SKM-1 treated with dmso at 0.1 percent for 144 hours (cell line): ENCODE results near the gene UGT1A4.
"Not testable (repeated sequence)": the region's sequence is repeated elsewhere in the genome, so short reads cannot be mapped to it uniquely, and the experiment has no call there.

ENCODE experiments used
- DNase-seq: peaks from one replicate; lab custom pipeline; 2025; ENCODE audit not compliant: unreplicated experiment; lab: John Stamatoyannopoulos, UW

The UGT1A4 gene

DNA sequence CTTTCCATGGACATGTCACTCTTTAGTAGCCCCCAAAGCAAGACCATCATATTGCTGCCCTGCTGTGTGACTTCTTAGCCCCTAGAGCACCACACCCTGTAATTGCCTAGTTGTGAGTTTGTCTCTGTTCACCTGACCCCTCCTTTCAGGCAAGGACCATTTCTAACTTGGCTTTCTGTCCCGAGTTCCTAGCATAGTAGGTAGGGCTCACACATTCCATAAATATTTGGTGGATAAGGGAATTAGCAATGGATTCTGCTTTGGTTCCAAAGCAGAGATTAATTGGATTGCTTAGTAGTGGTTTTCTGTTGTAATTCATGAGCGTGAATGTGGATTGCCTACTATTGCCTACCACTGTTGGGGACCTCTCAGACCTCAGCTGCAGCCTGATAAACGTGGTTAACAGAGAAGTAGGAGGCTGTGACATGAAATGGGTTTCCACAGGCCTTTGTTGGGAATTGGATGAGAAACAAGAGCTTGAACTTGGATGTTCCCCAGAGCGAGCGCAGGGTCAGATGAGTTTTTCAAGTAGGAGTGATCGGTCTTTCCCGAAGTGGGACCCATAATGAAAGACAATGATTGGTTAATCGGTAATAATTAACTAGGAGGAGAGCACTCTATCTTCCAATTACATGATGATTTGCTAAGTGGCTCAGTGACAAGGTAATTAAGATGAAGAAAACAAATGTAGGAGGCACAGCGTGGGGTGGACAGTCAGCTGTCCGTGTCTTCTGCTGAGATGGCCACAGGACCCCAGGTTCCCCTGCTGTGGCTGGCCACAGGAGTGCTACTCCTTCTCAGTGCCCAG is 28.1 kb downstream of the UGT1A4 start:
- DNase-seq, result no peak

DNA sequence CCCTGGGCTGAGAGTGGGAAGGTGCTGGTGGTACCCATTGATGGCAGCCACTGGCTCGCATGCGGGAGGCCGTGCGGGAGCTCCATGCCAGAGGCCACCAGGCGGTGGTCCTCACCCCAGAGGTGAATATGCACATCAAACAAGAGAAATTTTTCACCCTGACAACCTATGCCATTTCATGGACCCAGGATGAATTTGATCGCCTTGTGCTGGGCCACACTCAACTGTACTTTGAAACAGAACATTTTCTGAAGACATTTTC is 28.7 kb downstream of the UGT1A4 start:
- DNase-seq, result no peak

DNA sequence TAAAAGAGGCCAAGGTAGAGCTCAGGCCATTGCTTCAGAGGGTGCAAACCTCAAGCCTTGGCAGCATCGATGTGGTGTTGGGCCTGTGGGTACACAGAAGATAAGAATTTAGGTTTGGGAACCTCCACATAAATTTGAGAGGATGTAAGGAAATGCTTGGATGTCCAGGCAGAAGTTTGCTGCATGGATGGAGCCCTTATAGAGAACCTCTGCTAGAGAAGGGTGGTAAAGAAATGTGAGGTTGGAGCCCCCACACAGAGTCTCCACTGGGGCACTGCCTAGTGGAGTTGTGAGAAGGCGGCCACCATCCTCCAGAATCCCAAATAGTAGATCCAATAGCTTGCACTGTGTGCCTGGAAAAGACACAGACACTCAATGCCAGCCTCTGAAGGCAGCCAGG is 32.2 kb downstream of the UGT1A4 start:
- not testable (repeated sequence) for DNase-seq

DNA sequence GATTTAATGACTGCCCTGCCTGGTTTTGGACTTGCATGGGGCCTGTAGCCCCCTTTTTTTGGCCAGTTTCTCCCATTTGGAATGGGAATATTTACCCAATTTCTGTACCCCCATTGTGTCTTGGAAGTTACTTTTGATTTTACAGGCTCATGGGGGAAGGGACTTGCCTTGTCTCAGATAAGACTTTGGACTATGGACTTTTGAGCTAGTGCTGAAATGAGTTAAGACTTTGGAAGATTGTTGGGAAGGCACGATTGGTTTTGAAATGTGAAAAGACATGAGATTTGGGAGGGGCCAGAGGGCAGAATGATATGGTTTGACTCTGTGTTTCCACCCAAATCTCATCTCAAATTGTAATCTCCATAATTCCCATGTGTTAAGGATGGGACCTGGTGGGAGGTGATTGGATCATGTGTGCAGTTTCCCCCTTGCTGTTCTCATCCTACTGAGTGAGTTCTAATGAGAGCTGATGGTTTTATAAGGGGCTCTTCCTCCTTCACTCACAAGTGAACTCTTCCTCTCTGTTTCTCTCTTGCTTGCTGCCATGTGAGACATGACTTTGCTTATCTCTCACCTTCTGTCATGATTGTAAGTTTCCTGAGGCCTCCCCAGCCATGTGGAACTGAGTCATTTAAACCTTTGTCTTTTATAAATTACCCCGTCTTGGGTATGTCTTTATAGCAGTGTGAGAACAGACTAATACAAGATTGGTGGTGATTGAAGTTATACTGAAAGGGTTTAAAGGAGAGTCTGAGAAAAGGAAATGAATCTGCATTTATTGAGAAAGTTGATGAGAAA is 32.9 kb downstream of the UGT1A4 start:
- not testable (repeated sequence) for DNase-seq

DNA sequence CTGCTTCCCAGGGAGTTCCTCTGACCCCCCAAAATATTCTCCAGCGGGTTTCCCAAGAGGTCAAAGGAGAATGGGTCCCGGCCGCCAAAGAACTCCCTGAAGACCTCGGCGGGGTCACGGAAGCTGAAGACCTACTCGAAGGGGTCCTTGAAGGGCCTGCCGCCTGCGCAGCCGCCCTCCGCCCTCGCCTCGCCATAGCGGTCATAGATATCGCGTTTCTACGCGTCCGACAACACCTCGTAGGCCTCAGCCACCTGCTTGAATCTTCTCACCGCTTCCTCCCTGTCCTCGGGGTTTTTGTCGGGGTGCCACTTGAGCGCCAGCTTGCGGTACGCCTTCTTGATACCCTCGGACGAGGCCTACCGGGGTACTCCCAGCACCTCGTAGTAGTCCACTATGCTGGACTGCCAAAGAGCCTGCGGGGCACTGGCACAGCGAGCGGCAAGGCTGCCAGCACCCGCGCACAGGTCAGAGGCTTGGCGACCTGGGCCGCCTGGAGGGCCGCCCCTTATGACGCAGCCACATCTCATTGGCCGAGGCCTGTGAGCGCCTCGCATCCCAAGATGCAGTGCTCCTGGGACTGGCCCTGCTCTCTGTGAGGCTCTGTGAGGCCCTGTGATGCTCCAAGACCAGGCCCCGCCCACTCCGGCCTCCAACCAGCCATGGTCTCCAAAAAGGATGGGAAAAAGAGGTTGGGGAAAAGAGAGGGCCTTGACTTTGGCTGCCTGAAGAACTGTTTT is 36.5 kb downstream of the UGT1A4 start:
- no peak for DNase-seq

DNA sequence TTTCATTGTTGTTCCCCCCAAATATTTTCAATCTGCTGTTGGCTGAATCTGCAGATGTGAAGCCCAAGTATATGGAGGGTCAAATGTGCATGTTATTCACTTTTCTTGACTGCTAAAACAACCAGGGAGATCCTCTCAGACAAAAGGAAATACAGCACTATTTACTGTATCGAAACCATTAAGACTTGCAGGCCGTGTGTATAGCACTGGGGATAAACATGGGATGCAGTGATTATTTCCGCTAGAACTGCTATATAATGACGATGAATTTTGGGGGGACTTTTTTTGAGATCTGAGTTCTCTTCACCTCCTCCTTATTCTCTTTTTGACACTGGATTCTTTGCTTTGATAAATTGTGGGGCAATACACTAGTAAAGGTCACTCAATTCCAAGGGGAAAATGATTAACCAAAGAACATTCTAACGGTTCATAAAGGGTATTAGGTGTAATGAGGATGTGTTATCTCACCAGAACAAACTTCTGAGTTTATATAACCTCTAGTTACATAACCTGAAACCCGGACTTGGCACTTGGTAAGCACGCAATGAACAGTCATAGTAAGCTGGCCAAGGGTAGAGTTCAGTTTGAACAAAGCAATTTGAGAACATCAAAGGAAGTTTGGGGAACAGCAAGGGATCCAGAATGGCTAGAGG is 38.0 kb downstream of the UGT1A4 start:
- DNase-seq, result no peak

DNA sequence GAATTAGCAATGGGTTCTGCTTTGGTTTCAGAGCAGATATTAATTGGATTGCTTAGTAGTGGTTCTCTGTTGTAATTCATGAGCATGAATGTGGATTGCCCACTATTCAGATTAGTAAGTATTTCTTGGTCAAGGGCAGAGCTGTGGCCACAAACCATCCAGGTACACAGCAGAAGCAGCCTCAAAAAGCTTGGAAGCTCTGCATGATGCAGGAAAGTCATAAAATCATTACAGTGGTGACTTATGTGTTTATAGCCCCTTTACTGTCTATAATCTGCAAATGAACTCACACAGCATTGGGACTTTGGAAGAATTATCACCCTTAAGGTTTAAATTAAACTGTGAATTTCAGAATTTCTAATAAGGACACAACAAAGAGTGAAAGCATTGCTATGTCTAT is 39.6 kb downstream of the UGT1A4 start:
- no peak for DNase-seq

DNA sequence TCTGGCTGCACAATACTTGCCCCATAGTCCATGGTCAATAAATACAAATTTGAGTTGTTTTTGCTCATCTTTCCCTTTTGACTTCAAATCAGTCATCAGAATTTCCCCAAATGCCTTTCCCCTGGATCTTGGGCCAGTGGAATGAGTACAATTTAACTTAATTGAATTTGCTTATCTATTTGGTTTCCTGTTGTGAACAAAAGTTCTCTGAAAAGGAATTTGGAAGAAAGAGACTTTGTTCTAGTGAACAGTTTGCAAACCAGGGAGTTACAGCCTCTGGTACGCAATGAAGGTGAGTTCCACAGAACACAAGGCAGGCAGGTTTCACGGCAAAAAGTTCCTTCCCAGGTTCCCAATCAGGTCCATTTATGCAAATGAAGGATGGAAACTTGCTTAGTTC is 40.3 kb downstream of the UGT1A4 start:
- DNase-seq, result no peak

DNA sequence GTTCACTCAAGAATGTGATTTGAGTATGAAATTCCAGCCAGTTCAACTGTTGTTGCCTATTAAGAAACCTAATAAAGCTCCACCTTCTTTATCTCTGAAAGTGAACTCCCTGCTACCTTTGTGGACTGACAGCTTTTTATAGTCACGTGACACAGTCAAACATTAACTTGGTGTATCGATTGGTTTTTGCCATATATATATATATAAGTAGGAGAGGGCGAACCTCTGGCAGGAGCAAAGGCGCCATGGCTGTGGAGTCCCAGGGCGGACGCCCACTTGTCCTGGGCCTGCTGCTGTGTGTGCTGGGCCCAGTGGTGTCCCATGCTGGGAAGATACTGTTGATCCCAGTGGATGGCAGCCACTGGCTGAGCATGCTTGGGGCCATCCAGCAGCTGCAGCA is 41.5 kb downstream of the UGT1A4 start, which contains the start of gene UGT1A1:
Gene UGT1A1 (plus strand): TSS at position 228 of the 400 bp plus-strand sequence. CDS start 18 bp downstream, at position 246.
- no peak for DNase-seq

DNA sequence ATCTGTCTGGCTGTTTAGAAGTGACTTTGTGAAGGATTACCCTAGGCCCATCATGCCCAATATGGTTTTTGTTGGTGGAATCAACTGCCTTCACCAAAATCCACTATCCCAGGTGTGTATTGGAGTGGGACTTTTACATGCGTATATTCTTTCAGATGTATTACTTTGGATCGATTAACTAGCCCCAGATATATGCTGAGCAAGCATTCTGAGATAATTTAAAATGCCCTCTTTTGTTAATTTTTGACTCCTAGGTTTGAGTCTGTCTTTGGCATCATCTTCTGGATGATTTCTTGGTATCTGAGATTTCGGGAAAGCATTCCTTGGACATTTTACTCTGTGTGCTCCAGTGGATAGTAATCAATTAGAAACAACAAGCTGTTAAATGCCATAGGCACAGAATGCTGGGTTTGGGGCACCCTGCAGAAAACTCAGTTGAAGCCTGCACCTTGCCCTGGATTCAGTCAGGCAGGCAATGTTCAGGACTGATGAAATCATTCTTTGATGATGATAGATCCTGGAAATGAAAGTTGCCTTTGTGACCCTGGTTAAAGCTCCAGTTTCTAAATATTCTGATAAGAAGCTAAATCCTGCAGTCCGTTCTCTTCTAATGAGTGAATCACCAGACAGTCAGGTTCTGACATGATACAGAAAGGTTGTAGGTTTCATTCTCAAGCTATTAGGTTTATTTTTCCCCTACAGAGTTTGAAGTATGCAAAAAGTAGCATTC is 42.7 kb downstream of the UGT1A4 start:
- DNase-seq, result no peak

DNA sequence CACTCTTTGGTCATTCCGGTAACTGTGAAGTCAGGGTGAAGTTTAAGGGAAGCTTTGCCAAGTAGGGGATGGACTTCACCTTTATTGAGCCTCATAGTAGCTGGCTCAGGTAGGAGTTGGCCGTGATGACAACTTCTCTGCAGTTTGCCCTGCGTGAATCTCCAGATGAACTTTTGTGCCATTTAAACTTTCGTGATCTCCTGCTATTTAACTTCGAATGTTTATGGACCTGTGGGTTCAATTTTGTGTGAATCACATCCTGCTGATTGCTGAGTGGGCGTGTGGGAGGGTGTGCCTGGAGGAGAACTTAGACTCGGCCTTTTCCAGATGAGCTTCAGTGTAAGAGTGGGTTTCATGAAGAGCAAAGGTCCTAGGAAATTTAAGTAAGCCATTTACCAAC is 45.7 kb downstream of the UGT1A4 start:
- DNase-seq, result no peak

DNA sequence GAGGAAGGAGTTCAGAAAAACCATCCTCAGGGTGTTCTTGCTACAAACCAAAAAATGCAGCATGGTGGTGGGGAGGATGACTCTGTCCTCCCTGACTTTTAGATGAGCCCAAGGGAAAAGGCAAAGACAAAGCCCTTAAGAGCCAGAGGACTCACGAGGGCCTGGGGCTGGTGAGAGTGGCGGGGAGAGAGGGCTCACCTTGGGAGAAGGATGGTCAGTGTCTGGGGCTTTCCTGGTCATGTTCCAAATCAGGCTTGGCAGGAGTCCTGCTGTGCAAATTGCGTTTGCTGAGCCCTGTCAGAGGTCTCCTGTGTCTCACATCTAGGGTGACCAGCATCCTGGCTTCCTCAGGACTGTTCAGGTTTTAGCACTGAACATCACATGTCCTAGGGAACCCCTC is 46.2 kb downstream of the UGT1A4 start:
- no peak for DNase-seq

DNA sequence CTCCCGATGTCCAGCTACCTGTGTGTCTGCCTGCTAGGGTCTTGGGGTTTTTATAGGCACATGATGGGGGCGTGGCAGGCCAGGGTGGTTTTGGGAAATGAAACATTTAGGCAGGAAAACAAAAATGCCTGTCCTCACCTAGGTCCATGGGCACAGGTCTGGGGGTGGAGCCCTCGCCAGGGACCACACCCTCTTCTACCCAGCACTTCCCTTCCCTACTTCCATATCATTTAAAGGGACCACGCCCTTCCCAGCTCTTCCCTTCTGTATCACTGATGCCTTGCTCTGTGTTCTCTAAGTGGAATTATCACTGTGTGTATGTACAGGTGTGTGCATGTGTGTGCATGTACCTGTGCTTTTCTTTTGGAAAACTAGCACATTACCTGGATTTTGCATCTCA is 47.9 kb downstream of the UGT1A4 start:
- DNase-seq, result no peak

DNA sequence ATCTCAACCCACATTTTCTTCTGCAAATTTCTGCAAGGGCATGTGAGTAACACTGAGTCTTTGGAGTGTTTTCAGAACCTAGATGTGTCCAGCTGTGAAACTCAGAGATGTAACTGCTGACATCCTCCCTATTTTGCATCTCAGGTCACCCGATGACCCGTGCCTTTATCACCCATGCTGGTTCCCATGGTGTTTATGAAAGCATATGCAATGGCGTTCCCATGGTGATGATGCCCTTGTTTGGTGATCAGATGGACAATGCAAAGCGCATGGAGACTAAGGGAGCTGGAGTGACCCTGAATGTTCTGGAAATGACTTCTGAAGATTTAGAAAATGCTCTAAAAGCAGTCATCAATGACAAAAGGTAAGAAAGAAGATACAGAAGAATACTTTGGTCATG is 49.5 kb downstream of the UGT1A4 start:
- DNase-seq, result no peak

DNA sequence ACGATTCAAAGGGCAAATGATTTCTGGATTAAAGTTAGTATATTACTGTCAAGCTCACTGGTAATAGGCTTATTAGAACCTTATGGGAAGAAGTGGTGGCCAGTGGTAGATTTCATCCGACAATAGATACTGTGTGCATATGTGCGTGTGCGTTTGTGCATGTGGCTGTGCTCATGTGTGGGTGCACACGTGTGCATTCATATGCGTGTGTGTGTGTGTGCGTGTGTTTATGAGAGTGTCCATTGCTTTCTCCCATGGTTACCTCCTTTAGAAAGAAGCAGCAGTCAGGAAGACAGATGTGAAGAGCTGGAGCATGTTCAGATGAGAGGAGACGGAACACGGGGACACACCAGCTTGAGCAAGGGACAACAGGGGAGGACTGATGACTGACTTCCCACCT is 50.7 kb downstream of the UGT1A4 start:
- DNase-seq, result no peak

DNA sequence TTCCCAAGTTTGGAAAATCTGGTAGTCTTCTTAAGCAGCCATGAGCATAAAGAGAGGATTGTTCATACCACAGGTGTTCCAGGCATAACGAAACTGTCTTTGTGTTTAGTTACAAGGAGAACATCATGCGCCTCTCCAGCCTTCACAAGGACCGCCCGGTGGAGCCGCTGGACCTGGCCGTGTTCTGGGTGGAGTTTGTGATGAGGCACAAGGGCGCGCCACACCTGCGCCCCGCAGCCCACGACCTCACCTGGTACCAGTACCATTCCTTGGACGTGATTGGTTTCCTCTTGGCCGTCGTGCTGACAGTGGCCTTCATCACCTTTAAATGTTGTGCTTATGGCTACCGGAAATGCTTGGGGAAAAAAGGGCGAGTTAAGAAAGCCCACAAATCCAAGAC is 53.6 kb downstream of the UGT1A4 start:
- DNase-seq, result no peak

DNA sequence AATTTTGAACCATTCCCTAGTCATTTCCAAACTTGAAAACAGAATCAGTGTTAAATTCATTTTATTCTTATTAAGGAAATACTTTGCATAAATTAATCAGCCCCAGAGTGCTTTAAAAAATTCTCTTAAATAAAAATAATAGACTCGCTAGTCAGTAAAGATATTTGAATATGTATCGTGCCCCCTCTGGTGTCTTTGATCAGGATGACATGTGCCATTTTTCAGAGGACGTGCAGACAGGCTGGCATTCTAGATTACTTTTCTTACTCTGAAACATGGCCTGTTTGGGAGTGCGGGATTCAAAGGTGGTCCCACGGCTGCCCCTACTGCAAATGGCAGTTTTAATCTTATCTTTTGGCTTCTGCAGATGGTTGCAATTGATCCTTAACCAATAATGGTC is 54.0 kb downstream of the UGT1A4 start:
- DNase-seq, result no peak

DNA sequence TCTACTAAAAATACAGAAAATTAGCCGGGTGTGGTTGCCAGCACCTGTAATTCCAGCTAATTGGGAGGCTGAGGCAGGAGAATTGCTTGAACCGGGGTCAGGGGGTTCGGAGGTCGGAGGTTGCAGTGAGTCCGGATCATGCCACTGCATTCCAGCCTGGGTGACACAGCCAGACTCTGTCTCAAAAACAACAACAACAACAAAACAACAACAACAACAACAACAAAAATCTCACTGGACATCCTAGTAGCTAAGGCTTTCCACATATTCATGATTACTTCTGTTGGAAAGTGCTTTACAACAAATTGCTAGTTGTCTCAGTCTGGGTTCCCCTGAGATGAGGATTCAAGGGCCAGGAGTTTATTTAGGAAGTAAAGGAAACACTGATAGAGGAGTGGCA is 55.3 kb downstream of the UGT1A4 start:
- no peak for DNase-seq

DNA sequence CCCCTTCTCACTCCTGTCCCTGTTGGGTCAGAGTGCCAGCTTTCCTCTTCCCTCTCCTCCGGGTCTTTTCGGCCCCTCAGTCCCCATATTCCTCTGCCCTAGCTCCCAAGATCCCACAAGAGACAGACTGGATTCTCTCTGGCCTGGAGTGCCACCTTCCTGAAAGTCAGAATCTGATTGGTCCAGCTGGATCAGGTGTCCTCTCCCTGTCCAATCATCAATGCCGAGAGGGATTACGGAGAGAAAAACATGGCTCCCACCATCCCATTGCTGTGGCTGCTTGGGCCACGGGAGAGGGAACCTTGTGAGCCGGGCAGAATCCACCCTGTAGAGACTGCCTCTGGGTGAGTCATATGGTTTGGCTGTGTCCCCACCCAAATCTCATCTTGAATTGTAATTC is 56.9 kb downstream of the UGT1A4 start:
- DNase-seq, result no peak

DNA sequence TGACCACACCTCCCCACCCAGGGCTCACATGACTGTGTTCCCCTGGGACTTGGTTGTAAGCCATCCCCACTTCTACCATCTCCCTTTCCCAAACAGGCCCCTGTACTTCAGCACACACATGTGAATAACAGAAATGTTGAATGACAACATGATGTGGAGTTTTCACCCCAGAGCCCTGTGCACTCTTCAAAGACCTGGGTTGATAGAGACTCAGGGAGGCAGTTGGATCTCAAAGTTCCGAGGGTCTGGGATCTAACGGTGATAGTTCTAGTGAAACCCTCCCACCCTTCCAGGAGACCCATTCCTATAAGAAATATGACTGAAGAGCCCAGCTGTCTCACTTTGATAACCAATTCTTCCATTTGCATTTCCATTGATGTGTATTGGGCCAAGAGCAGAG is 59.5 kb downstream of the UGT1A4 start, which contains the start of gene MROH2A:
Gene MROH2A (plus strand): TSS at position 301 of the 400 bp plus-strand sequence. CDS start 1,029 bp downstream, outside the sequence.
- DNase-seq, result no peak

DNA sequence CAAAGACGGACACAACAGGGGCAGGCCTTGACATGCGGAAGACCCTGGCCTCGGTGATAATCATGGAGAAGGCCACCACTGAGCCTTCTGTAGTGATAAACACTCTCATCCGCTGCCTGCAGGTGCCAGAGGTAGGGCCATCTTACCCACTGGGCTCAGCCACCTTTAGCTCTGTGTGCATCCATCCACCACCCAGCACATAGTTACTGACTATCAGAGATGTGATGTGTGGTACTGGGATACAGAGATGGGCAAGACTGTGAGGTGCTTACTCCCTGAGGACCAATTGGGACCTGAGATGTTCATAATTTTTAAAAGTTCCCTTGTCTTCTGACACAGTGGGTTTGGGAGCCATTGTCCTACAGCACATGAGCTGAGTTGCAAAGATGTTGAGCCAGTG is 61.2 kb downstream of the UGT1A4 start:
- no peak for DNase-seq
